Skin of body (tissue), 2 donors: Measurements from ENCODE around the gene PSG2. TPM values are rescaled to one million over a fixed set of nuclear protein-coding genes. Genes with fewer than 3 reads are reported as not detected.
"Not testable (repeated sequence)": the region's sequence is repeated elsewhere in the genome, so short reads cannot be mapped to it uniquely, and the experiment has no call there.

ENCODE experiments used
- DNase-seq: peaks from one replicate; lab custom pipeline; 2025; lab: John Stamatoyannopoulos, UW
- total RNA-seq: library from RNA; depleted of rRNA; stranded (reverse); fragments of >200 nt; gene quantifications from one replicate; pipeline ENCODE4 v1.2.3, GENCODE V29; 2014

PSG2 gene
- total RNA-seq, result not detected

GRCh38 chr19:43082601-43083000 lies at the start of gene PSG2:
Gene PSG2 (minus strand): TSS chr19:43082701. CDS start chr19:43082569, 132 bp downstream.
- DNase-seq, result not testable (repeated sequence)

- not testable (repeated sequence) for DNase-seq
Measured at GRCh38 chr19:43131281-43131842, 48.9 kb upstream of the PSG2 start.

DNA sequence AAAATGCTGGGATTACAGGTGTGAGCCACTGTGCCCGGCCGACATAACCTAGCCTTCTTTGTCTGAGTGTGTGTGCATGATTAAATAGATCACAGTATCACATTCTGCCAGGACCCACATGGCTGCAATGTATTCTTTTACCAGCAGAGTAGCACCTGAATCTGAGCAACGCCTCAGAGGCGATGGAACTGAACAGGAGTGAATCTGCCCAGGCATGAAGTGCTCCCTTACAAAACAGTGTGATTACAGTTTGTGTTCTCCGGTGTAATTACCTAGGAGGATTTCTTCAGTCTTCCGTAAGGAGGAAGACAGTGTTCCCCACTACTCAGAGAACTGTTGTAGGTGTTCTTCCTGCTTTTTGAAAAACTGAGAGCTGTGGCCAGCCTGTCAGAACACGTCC lies 46.7 kb upstream of the PSG2 start:
- DNase-seq, result not testable (repeated sequence)

GRCh38 chr19:43127336-43127735 lies 44.8 kb upstream of the PSG2 start:
- not testable (repeated sequence) for DNase-seq

- DNase-seq, result no peak
Measured at GRCh38 chr19:43126720-43127119, 44.2 kb upstream of the PSG2 start.

GRCh38 chr19:43124360-43124759 lies 41.9 kb upstream of the PSG2 start:
- no peak for DNase-seq

DNA sequence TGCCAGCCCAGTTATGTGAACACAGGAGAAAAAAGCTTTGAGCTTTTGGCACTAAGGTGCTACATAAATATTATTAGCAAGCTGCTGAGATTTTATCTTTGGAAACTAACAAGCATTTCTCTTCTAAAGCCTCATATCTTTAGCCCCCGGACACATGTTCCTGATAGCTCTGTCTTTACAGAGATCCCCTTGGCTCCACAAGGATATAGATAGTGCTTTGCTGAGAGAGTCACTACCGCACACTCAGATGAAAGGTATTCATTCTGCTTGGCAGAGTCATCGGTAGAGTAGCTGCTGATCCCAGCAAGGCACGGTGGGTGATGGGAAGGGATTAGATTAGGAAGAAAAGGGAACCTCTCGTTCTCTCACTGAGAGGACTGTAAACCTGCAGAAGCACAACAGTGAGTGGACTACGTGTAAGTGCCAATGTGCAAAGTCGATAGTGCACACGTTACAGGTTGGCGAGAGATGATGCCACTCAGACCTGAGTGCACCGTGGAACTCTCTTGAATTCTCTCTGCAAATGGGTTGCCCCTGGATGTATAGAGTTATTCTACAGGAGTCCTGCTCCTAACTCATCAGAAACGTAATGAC lies 38.0 kb upstream of the PSG2 start:
- DNase-seq, result not testable (repeated sequence)

- not testable (repeated sequence) for DNase-seq
Measured at GRCh38 chr19:43119526-43119925, 37.0 kb upstream of the PSG2 start.

DNA sequence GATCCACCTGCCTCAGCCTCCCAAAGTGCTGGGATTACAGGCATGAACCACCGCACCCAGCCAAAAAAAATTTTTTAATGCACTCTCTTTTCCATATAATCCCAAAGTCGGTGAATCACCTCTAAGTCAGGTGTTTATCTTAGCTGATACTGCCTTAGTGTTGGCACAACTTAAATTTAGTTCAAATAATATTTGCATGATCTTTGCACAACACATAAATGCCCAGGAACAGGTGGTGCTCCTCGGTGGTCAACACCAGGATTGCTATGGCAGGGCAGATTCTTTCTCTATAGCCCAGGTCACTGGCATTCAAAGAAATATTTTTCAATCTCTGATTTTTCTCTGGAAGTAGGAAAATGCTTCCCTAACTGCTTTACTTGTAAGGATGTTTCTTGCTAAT lies 33.9 kb upstream of the PSG2 start:
- DNase-seq, result not testable (repeated sequence)

DNA sequence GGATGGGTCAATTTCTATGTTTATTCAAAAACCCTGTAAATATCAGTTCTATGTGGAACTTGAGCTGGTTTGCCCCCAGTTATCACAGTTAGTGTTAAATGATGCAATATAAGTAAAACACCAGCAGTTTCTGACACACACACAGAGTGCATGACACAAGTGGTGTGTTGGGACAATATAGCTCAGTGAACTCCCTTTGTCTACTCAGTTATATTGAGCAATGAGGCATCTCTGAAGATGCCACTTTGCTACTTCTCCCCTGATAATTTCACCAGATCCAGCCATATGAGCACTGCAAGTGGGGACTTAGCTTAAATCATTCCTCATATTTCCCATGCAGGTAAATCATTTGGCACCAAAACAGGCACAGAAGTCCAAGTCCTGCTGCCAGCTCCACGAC lies 33.0 kb upstream of the PSG2 start:
- not testable (repeated sequence) for DNase-seq

GRCh38 chr19:43115064-43115463 lies 32.6 kb upstream of the PSG2 start:
- not testable (repeated sequence) for DNase-seq

DNA sequence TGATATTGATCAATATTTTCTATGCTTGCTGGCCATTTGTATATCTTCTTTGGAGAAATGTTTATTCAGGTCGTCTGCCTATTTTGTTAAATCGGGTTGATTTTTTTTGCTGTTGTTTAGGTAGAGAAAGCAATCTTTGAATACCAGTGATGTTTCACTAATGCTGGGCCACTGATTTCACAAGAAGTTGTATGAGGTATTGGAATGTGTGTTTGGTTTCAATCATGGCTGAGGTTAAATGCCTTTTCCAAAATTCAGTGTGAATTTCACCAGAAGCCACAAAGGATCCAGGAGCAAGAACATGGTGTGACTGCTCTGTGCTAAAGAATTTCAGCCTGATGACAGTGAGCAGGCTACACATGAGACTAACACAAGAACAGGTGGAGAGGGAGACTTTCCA lies 32.1 kb upstream of the PSG2 start:
- not testable (repeated sequence) for DNase-seq

DNA sequence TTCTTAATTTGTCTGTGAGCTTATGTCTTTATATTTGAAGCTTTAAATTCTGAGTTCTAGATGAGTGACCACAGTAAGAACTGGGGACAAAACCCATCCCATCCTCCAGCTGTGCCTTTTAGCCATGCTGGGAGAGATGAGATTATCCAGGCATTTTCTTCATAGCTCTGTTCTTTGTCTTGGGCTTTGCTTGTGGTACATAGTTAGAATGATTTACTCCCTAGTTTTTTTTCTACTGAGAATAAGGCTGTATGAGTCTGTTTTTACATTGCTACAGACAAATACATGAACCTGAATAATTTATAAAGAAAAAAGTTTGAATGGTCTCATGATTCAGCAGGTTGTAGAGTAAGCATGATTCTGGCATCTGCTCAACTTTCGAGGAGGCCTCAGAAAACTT lies 24.9 kb upstream of the PSG2 start:
- not testable (repeated sequence) for DNase-seq

GRCh38 chr19:43105496-43105895 lies 23.0 kb upstream of the PSG2 start:
- DNase-seq, result no peak

GRCh38 chr19:43104215-43104850 lies 21.8 kb upstream of the PSG2 start:
- DNase-seq, result not testable (repeated sequence)

DNA sequence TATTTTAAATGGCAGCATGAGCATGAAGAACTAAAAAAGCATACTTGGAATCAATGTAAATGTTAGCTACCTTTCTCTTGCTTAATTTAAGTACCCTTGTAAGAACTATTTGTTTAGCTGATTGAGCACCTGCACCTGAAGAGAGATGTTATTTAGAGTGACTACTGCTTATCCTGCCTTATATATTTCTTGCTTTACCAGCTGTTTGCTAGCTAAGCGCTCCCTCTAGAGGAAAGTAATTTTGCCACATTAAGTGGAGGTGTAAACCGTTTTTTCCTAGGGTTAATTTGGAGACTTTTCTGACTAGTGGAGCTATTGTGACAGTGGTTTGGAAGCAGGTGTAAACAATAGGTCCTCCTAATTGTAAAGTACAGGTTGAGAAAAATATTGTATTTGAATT lies 19.4 kb upstream of the PSG2 start:
- no peak for DNase-seq

DNA sequence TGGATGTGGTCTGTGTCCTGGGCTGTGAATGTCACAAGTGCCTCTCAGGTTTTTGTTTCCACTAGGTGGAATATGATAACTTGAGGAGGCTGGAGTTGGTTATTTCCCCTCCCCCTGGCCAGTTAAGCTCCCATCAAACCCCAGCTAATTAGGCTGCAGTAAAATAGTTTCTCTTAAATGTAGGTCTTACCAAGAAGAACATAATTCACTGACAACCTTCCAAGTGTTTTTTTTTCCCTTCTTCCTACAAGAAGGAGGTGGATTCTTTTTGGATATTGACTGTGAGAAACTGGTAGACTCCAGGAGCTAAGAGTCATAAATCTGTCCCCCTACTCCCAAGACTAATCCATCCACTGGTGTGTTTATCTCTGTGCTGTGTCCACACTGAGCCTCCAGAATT lies 15.9 kb upstream of the PSG2 start:
- not testable (repeated sequence) for DNase-seq

DNA sequence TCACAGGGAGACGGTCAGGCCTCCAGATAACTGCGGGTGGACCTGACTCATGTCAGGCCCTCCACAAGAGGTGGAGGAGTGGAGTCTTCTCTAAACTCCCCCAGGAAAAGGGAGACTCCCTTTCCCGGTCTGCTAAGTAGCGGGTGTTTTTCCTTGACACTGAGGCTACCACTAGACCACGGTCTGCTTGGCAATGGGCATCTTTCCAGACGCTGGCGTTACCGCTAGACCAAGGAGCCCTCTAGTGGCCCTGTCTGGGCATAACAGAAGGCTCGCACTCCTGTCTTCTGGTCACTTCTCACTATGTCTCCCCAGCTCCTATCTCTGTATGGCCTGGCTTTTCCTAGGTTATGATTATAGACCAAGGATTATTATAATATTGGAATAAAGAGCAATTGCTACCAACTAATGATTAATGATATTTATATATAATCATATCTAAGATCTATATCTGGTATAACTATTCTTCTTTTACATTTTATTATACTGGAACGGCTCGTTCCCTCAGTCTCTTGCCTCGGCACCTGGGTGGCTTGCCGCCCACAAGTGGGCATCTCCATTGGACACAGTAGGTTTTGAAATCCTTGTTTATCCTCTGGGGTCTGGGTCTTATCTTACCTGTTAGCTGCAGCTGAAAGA lies 5.3 kb upstream of the PSG2 start:
- DNase-seq, result not testable (repeated sequence)

DNA sequence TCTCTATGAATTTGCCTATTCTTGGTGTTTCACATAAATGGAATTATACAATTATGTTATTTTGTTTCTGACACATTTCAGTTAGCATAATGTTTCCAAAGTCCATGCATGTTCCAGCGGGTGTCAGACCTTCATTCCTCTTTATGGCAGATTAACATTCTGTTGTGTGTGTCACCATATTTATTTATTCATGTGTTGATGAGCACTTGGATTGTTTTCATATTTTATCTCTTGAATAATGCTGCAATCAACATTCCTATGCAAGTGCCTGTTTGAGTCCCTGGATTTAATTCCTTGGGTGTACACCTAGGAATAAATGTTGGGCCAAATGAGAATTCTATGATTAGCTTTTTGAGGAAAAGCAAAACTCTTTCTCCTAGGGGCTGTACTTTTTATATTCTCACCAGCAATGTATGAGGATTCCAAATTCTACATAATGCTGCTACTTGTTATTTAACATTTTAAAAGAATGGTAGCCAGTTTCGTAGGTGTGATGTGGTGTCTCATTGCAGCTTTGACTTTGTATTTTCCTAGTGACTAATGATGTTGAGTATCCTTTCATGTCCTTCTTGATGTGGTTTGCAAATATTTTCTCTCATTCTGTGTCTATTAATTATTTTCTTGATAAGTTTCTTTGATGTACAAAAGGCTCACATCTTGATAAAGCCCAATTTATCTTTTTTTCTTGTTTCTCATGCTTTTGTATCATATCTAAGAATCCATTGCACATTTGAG lies 3.5 kb upstream of the PSG2 start:
- DNase-seq, result not testable (repeated sequence)

GRCh38 chr19:43084196-43084832 lies 1.8 kb upstream of the PSG2 start:
- not testable (repeated sequence) for DNase-seq

GRCh38 chr19:43083721-43084120 lies 1.2 kb upstream of the PSG2 start:
- not testable (repeated sequence) for DNase-seq
